Immature natural killer cell (primary cell): ENCODE data around the gene KCNS3. TPM values are rescaled to one million over a fixed set of nuclear protein-coding genes. Genes with fewer than 3 reads are reported as not detected.

Source experiments
- DNase-seq, 3 donors: peaks; one replicate each; pipeline ENCODE4 v3.0.0; 2022; ENCODE audit warnings: mixed read lengths in 1 of 3
- H3K27ac Mint-ChIP-seq, 6 donors: one replicate each; pipeline ENCODE4 v1.8.0; 2020; ENCODE audit warnings: mixed read lengths in 6 of 6, mild to moderate bottlenecking in 5 of 6, inconsistent platforms in 4 of 6, moderate library complexity in 3 of 6
- H3K27me3 Mint-ChIP-seq, 3 donors: one replicate each; pipeline ENCODE4 v1.8.0; 2020 to 2021; ENCODE audit warnings: low read depth in 3 of 3, mild to moderate bottlenecking in 3 of 3, mixed read lengths in 3 of 3, moderate library complexity in 3 of 3, inconsistent platforms in 1 of 3
- H3K36me3 Mint-ChIP-seq, 3 donors: one replicate each; pipeline ENCODE4 v1.8.0; 2020; ENCODE audit warnings: mixed read lengths in 3 of 3, inconsistent platforms in 2 of 3, mild to moderate bottlenecking in 2 of 3
- H3K4me1 Mint-ChIP-seq, 2 donors: one replicate each; pipeline ENCODE4 v1.8.0; 2020; ENCODE audit warnings: inconsistent platforms in 2 of 2, mild to moderate bottlenecking in 2 of 2, mixed read lengths in 2 of 2, moderate library complexity in 1 of 2
- H3K4me3 Mint-ChIP-seq, 5 donors: one replicate each; pipeline ENCODE4 v1.8.0; 2020; ENCODE audit warnings: mild to moderate bottlenecking in 5 of 5, mixed read lengths in 5 of 5, inconsistent platforms in 3 of 5, moderate library complexity in 3 of 5
- H3K9me3 Mint-ChIP-seq, 6 donors: one replicate each; pipeline ENCODE4 v1.8.0; 2020; ENCODE audit warnings: mild to moderate bottlenecking in 6 of 6, mixed read lengths in 6 of 6, inconsistent platforms in 4 of 6, moderate library complexity in 3 of 6
- polyA plus RNA-seq, 3 donors: library from polyadenylated mRNA; unstranded; fragments of 300-500 nt; fragmentation: Illumina TruSeq; gene quantifications; one replicate each; pipeline ENCODE4 v1.2.3, GENCODE V29; 2021

The KCNS3 gene
- polyA plus RNA-seq, 3 donors from 2014 or later = not detected

DNA sequence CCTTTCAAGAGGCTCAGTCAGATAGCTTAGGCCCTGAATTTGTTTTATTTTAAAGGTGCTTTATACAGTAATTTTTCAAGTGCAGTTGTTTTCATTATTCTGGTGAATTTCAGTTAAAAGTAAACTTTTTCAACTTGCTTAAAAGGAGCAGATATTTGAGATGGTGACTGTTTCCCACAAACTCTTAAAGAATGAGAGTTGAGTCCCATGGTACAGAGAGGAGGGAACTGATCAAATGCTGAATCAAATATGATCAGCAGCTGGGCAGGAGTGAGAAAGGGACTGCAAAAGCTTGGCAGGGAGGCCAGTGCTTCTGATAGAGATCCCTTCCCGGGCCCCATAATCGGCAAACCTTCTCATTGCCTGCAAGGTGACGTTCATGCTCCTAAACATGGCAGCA is 91.2 kb downstream of the KCNS3 start:
- H3K4me3 Mint-ChIP-seq = no peak overlapping the region
- DNase-seq = no peak
- H3K27ac Mint-ChIP-seq = no peak overlapping the region
- H3K27me3 Mint-ChIP-seq = peaks cover 0 to 4% (median 0%) of the 10 kb centered on the region in 3 donors
- H3K9me3 Mint-ChIP-seq = peaks cover 0 to 5% (median 0%) of the 10 kb centered on the region in 6 donors
- H3K36me3 Mint-ChIP-seq = no peaks in the 10 kb centered on the region
- no peaks in the 10 kb centered on the region for H3K4me1 Mint-ChIP-seq

DNA sequence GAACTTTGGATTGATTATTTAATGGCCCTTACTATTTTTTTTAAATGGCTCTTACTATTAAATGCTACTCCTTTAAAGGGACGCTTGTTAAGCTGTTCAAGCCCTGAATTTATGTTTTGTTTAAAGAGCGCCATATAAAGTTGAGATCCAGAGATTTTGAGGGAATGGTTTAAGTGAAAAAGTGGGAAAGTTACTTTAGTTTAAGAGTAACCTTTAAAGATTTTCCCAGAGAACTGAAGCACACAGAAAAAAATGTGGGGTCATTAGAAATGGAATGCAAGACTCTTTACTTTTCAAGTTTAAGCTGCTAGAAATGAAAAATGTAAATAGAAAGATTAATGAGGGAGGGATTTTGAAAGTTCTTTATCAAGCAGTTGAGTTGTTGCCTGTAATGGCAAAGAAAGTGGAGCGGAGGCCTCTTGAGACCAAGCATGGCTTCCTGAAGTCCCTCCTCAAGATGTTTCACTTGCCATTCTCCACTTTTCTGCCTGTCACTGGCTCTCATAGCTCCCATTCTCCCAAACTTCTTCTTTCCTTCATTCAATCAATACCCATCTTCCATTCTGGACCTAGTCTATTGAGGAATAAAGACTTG is 93.2 kb downstream of the KCNS3 start:
- DNase-seq = no peak
- no peak overlapping the region for H3K27ac Mint-ChIP-seq
- no peaks in the 10 kb centered on the region for H3K4me1 Mint-ChIP-seq

DNA sequence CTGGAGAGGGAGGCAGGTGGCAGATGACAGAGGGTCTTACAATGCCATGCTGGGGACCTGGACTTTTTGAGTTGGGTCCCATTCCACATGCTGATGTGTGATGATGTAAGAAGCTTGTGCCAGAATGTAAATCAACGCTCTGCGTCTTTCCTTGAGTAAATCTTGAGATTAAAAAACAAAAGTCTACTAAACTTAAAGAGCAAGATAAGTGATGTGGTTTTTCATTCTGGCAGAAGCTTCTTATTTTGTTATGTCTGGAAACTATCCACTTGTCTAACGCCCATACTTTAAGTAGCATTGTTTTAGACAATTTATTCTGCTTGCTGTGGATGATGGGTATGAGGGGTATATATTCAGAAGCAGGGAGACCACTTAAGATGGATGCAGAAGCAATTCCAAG is 94.5 kb downstream of the KCNS3 start:
- Mint-ChIP-seq H3K27ac (no peak overlapping the region), H3K4me3 (no peak overlapping the region), H3K4me1 (no peaks in the 10 kb centered on the region), H3K9me3 (peaks cover 0 to 5% (median 0%) of the 10 kb centered on the region in 6 donors), H3K36me3 (no peaks in the 10 kb centered on the region), H3K27me3 (no peaks in the 10 kb centered on the region)
- no peak for DNase-seq

More for the DNA sequence above, 93.2 kb downstream of the KCNS3 start:
- Mint-ChIP-seq H3K9me3 (peaks cover 0 to 5% (median 0%) of the 10 kb centered on the region in 6 donors), H3K4me3 (no peak overlapping the region), H3K27me3 (peaks cover 0 to under 1% (median 0%) of the 10 kb centered on the region in 3 donors), H3K36me3 (no peaks in the 10 kb centered on the region)

DNA sequence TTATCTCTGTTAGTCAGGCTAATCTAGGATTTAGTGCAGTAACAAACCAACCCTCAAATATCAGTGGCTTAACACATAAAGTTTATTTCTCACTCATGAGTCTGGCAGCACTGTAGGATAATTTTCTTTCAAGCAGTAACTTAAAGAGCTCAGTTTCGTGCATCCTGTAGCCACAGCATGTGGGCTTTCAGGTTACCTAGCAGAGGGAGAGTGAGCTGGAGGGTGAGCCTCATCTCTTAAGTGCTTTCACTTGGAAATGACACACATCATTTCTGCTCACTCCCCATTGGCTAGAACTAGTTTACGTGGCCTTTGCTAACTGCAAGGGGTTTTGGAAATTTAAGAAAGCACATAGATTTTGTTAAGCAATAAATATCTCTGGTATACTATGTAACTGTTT is 96.9 kb downstream of the KCNS3 start:
- Mint-ChIP-seq H3K4me1 (no peaks in the 10 kb centered on the region), H3K27me3 (no peaks in the 10 kb centered on the region), H3K4me3 (no peak overlapping the region), H3K36me3 (no peaks in the 10 kb centered on the region), H3K9me3 (peaks cover 0 to 7% (median 0%) of the 10 kb centered on the region in 6 donors), H3K27ac (no peak overlapping the region)
- no peak for DNase-seq

DNA sequence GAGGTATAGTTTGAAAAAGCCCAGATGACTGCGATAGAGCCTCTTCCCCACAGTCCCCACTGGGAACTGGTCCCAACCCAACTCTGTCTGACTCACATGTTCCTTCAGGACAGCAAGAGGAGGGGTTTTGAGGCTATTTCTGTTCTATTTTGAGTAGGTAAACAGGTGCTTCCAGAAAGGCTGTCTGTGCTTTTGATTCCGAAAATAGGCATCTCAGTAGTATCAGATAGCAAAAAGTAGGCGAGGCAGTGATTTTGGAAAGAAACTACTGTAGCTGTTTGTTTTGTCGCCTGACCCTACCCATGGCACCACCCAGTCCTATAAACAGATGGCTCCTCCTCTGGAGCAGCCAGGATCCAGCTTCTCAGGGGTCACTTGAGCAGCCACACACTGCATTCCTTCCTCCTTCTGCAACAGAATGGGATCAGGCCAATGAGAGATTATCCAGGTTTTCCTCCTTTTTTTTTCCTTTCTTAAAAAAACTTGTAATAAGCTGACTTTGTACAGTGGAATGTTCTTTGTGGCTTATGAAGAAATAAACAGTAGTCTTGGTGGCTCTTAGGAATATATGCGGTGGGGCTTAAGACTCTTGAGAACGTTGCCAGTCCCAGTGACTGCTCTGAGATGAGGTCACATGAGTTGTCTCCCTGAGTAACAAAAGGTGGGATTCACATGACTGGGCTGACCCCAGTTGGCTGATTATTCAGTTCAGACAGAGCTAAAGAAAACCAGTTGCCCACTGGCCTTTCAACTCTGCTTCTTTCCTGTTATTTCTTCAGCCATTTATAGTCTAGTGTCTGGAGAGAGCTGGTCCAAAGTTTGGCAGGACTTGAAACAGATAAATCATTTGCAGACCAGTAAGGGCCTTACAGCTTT is 98.6 kb downstream of the KCNS3 start:
- no peak overlapping the region for H3K27ac Mint-ChIP-seq
- no peaks in the 10 kb centered on the region for H3K27me3 Mint-ChIP-seq
- H3K4me1 Mint-ChIP-seq = no peaks in the 10 kb centered on the region
- H3K36me3 Mint-ChIP-seq = no peaks in the 10 kb centered on the region
- H3K9me3 Mint-ChIP-seq = peaks cover 0 to 9% (median 0%) of the 10 kb centered on the region in 6 donors
- DNase-seq = no peak
- no peak overlapping the region for H3K4me3 Mint-ChIP-seq

DNA sequence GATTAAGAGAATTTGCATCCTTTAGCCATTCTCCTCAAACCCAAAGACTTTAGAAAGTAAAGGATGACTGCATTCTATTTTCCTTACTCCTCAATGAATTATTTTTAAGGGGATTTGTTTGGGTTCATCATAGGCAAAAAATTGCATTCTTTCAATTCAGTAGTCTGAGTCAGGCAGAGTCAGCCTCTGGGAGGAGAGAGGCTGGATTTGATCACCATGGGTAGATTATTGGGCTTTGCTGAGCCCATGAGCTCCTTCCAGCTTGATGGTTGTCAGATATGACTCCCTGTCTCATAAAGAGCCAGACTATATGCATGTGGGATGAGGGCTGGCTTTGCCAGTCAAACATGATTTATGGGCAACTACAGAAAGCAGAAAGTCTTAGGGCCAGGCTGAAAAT is 101.2 kb downstream of the KCNS3 start:
- Mint-ChIP-seq H3K36me3 (no peaks in the 10 kb centered on the region), H3K27me3 (no peaks in the 10 kb centered on the region), H3K27ac (no peak overlapping the region), H3K4me3 (no peak overlapping the region), H3K9me3 (peaks cover 0 to 9% (median 0%) of the 10 kb centered on the region in 6 donors), H3K4me1 (no peaks in the 10 kb centered on the region)
- DNase-seq = no peak

DNA sequence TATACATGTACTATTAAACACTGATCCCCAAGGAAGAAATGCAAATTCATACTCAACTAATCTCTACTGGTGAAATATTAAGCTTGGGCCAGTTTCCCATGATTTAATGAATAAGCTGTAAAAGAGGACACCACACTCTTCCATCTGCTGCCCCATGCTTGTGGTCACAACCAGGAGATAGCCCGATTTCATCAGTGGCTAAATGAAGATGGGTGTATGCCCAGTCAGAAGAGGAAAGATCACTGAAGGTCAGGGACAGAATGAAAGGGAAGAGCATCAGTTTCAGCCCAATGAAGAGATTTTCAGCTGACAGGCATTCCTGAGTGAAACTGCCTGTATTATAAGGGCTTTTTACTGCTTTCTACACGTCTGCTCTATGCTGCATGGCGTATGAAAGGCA is 103.5 kb downstream of the KCNS3 start:
- Mint-ChIP-seq H3K36me3 (no peaks in the 10 kb centered on the region), H3K4me3 (no peak overlapping the region), H3K27me3 (no peaks in the 10 kb centered on the region), H3K9me3 (peaks cover 0 to 11% (median 3%) of the 10 kb centered on the region in 6 donors), H3K4me1 (no peaks in the 10 kb centered on the region), H3K27ac (no peak overlapping the region)
- DNase-seq = no peak

Other genes with a start within 250 kb of the KCNS3 start
- gene SMC6, start 124.9 kb upstream of the KCNS3 start, polyA plus RNA-seq = 10 to 100 TPM in 1 of 3 donors, 1 to 10 TPM in 2; 4.1 to 14.6 (median 5.1) TPM
- 1 to 10 TPM in 1 of 3 donors, not detected in 2; 2.3 TPM for gene GEN1, start 124.5 kb upstream of the KCNS3 start, polyA plus RNA-seq
- gene MSGN1, start 62.2 kb upstream of the KCNS3 start, polyA plus RNA-seq = not detected